Stimulated activated CD8-positive, alpha-beta memory T cell treated with anti-CD3 and anti-CD28 coated beads, Interleukin-2, amount 100 ng/mL, for 1 hour (primary cell): Measurements from ENCODE around the gene SMARCD3.

Experiments used
- DNase-seq, 2 donors: peaks; one replicate each; pipeline ENCODE4 v3.0.0-alpha.2; 2020; ENCODE audit warnings: low read depth in 2 of 2

Gene SMARCD3

DNA sequence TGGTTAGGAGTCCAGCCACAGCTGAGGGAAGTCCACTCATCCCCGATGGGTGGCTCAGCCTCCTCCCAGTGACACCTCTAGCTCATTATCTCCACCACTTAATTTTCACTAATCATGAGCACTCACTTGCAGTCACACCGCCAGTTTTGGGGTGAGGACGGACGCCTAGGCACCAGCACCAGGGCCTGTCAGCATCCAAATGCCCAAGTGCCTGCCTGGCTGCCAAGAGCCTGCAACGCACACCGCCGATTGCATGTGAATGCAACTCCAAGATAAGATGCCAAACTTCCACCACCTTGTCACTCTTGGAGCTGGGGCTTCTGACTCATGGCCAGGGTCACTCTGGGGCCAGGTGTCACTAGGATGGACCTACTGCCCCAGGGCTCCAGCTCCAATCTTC lies 24.4 kb upstream of the SMARCD3 start:
- no peak for DNase-seq

DNA sequence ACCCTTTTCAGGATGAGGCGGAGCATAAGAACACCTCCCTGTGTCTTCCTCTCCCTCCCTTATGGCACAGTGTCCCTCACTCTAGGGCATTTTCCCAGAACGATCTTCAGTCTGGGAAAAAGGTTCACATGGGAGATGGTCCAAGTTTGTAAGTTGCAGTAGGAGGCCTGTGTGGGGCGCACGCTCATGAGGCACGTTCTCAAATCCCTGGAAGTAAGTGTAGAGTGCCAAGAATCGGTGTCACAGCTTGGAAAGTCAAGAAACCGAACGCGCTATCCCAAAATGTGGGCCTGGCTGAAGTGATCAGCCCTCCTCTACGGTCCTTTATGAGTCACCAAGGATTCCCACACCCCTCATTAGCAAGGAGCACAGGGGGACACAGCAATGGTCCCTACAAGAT lies 23.9 kb upstream of the SMARCD3 start:
- no peak for DNase-seq

- DNase-seq: no peak
Observed at GRCh38 chr7:151271699-151272355, 23.3 kb upstream of the SMARCD3 start.

GRCh38 chr7:151269511-151269910 lies 21.0 kb upstream of the SMARCD3 start:
- no peak for DNase-seq

- DNase-seq: no peak
Observed at GRCh38 chr7:151265351-151265931, 16.9 kb upstream of the SMARCD3 start.

DNA sequence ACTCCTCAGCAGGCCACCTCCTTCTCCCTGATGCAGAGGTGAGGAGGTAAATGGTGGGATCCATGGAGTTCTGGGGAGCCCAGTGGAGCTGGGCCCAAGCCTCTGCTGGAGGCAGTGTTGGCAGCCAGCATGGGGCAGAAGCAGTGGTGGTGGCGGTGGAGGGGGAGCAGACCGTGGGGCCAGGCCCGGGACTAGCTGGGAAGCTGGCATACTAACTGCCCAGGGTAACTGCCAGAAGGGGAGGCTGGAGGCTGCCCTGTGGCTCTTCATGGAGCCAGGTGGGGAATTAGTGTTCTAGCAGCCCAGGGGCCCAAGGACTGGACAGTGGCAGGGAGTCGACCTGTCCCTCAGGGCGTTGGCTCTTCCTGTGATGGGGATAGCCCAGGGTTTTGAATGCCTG lies 16.1 kb upstream of the SMARCD3 start:
- no peak for DNase-seq

- no peak for DNase-seq
Observed at GRCh38 chr7:151261529-151261928, 13.0 kb upstream of the SMARCD3 start.

- no peak for DNase-seq
Observed at GRCh38 chr7:151260883-151261282, 12.4 kb upstream of the SMARCD3 start.

GRCh38 chr7:151260471-151260870 lies 12.0 kb upstream of the SMARCD3 start:
- DNase-seq: no peak

- DNase-seq: no peak
Observed at GRCh38 chr7:151257990-151258389, 9.5 kb upstream of the SMARCD3 start.

- DNase-seq: no peak
Observed at GRCh38 chr7:151256410-151257045, 8.0 kb upstream of the SMARCD3 start.

- DNase-seq: no peak
Observed at GRCh38 chr7:151255390-151255789, 6.9 kb upstream of the SMARCD3 start.

- DNase-seq: no peak
Observed at GRCh38 chr7:151254851-151255250, 6.4 kb upstream of the SMARCD3 start.

GRCh38 chr7:151254316-151254715 lies 5.8 kb upstream of the SMARCD3 start:
- no peak for DNase-seq

- DNase-seq: no peak
Observed at GRCh38 chr7:151252961-151253711, 4.6 kb upstream of the SMARCD3 start.

DNA sequence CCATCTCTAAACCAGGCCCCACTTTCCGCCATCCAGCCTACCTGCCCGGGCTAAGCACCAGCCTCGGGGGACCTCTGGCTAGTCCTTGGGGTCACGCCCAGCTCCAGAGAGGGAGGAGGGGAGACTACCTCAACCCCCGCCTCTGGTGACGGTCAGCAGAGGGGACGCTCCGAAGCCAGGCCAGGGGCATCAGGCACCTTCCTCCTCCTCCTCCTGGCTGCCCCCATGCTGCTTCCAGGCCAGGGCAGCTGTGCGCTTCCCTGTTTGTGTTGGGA lies 4.0 kb upstream of the SMARCD3 start:
- no peak for DNase-seq

GRCh38 chr7:151251689-151252560 lies 3.4 kb upstream of the SMARCD3 start:
- no peak for DNase-seq

DNA sequence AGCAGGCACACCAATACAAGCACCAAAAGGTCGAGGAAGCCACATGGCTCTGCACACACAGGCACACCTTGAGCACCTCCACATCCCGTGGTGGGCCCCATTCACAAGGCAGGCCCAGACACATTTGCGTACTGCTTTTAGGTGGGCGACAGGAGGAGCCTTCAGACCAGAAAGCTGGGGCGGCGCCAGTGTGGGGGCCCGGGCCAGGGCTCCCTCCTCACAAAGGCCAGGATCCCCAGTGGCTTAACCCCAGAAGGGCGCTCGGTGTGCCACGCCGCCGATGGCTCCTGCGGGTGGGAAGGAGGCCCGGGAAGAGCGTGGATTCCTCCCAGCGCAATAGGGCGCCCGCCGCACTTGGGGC lies 2.8 kb upstream of the SMARCD3 start:
- no peak for DNase-seq

- DNase-seq: no peak
Observed at GRCh38 chr7:151250181-151251132, 2.0 kb upstream of the SMARCD3 start.

GRCh38 chr7:151249732-151250072 lies 1.2 kb upstream of the SMARCD3 start:
- no peak for DNase-seq
